CD4-positive, CD25-positive, alpha-beta regulatory T cell (primary cell): Measurements from ENCODE around the gene KIF3A. TPM values are rescaled to one million over a fixed set of nuclear protein-coding genes. Genes with fewer than 3 reads are reported as not detected.

Experiments used
- ATAC-seq, 2 donors: fragments of 150-1000 bp; cut with Tn5 transposase; one replicate each; pipeline ENCODE4 v1.10.0; 2021; ENCODE audit warnings: low read depth in 2 of 2, moderate number of reproducible peaks in 2 of 2, moderate library complexity in 1 of 2
- DNase-seq, 3 donors: peaks; one replicate each; pipeline versions ENCODE4 v3.0.0 to v3.0.0-alpha.2; 2012 to 2022; ENCODE audit warnings: mixed read lengths in 1 of 3
- H3K27ac ChIP-seq: one replicate; pipeline ENCODE4 v1.7.0; 2013; ENCODE audit warnings: mild to moderate bottlenecking, low read length; ENCODE audit not compliant: insufficient read depth, poor library complexity, severe bottlenecking
- H3K27me3 ChIP-seq: one replicate; pipeline ENCODE4 v1.7.0; 2013; ENCODE audit warnings: low read length; ENCODE audit not compliant: control insufficient read depth, insufficient read depth
- H3K36me3 ChIP-seq: one replicate; pipeline ENCODE4 v1.7.0; 2013; ENCODE audit warnings: mild to moderate bottlenecking, low read length, moderate library complexity; ENCODE audit not compliant: control insufficient read depth, insufficient read depth
- H3K4me1 ChIP-seq: 2 replicates; pipeline ENCODE4 v1.7.0; 2013; ENCODE audit warnings: mild to moderate bottlenecking, low read length; ENCODE audit not compliant: insufficient read depth, control insufficient read depth, poor library complexity, severe bottlenecking
- H3K4me3 ChIP-seq: one replicate; pipeline ENCODE4 v1.7.0; 2013; ENCODE audit warnings: low read depth, mild to moderate bottlenecking, low read length, moderate library complexity
- H3K9me3 ChIP-seq, 2 experiments: 1 replicate in 1 of 2; 2 replicates in 1 of 2; pipeline ENCODE4 v1.7.0; 2013; ENCODE audit warnings: low read length in 2 of 2, mild to moderate bottlenecking in 1 of 2, moderate library complexity in 1 of 2; ENCODE audit not compliant: control insufficient read depth in 2 of 2
- H3K27ac Mint-ChIP-seq, 3 donors: one replicate each; pipeline ENCODE4 v1.8.0; 2020 to 2022; ENCODE audit warnings: mild to moderate bottlenecking in 3 of 3, mixed read lengths in 3 of 3, moderate library complexity in 2 of 3
- H3K27me3 Mint-ChIP-seq: one replicate; pipeline ENCODE4 v1.8.0; 2022; ENCODE audit warnings: mild to moderate bottlenecking, mixed read lengths
- H3K36me3 Mint-ChIP-seq: one replicate; pipeline ENCODE4 v1.8.0; 2020; ENCODE audit warnings: mixed read lengths
- H3K4me1 Mint-ChIP-seq, 4 donors: one replicate each; pipeline ENCODE4 v1.8.0; 2020 to 2022; ENCODE audit warnings: mixed read lengths in 4 of 4, mild to moderate bottlenecking in 1 of 4
- H3K4me3 Mint-ChIP-seq, 4 donors: one replicate each; pipeline ENCODE4 v1.8.0; 2020 to 2022; ENCODE audit warnings: mild to moderate bottlenecking in 4 of 4, mixed read lengths in 4 of 4, moderate library complexity in 3 of 4
- H3K9me3 Mint-ChIP-seq, 7 donors: one replicate each; pipeline ENCODE4 v1.8.0; 2020 to 2022; ENCODE audit warnings: mixed read lengths in 7 of 7, mild to moderate bottlenecking in 3 of 7, moderate library complexity in 2 of 7
- polyA plus RNA-seq, 4 donors: library from polyadenylated mRNA; unstranded; fragments of 300-500 nt; fragmentation: Illumina TruSeq; gene quantifications; one replicate each; pipeline ENCODE4 v1.2.3, GENCODE V29; 2021
- total RNA-seq: library from RNA; stranded (reverse); gene quantifications from one replicate; pipeline ENCODE4 v1.2.3, GENCODE V29; 2022

KIF3A gene
- total and polyA plus RNA-seq, 5 donors from 2014 or later, result 9.9 to 13.2 (median 12.5) TPM

DNA sequence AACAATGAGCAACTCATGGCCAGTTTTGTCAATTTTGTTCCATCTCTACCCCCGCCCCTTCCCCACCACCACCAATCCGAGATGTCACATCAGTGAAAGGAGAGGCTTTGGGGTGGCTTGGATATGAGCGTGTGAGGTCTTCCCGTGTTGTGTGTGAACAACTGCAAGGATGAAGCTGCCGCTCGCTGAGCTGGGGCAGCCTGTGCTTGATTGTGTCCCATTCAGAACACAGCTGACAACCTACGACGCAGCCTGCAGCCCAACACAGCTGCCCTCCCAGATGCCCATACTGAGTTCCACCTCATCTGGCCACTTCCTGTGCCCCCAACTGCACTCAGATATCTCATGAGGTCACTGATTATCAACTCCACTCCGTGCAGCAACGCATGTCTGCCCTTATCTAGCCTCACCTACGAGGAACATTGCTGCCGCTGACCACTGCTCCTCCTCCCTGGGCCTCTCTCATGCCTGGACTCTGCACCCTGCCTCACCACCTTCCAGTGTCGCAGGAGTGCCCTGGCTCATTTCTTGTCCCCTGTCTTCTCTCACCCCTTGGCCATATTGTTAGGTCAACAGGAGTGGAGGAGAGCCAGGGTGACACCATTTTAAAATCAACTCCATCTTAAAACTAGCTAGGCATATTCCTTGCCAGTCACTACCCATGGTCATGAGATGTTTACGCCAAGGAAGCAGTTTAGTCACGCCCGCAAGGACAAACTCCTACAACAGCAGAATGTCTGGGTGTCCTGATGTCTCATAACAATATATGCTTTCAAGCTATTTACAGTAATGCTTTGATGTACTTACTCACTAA, 70.8 kb downstream of the KIF3A start:
- Mint-ChIP-seq H3K27ac (no peak overlapping the region), H3K4me1 (peaks cover 0 to 5% (median 1%) of the 10 kb centered on the region in 4 donors), H3K36me3 (peaks cover 3% of the 10 kb centered on the region), H3K27me3 (peaks cover 10% of the 10 kb centered on the region), H3K4me3 (no peak overlapping the region), H3K9me3 (no peaks in the 10 kb centered on the region)
- Histone ChIP-seq H3K27ac (no peak overlapping the region), H3K36me3 (no peaks in the 10 kb centered on the region), H3K4me1 (peaks cover 7% of the 10 kb centered on the region), H3K27me3 (no peaks in the 10 kb centered on the region), H3K9me3 (no peaks in the 10 kb centered on the region), H3K4me3 (no peak overlapping the region)
- ATAC-seq (no peak), DNase-seq (no peak)

DNA sequence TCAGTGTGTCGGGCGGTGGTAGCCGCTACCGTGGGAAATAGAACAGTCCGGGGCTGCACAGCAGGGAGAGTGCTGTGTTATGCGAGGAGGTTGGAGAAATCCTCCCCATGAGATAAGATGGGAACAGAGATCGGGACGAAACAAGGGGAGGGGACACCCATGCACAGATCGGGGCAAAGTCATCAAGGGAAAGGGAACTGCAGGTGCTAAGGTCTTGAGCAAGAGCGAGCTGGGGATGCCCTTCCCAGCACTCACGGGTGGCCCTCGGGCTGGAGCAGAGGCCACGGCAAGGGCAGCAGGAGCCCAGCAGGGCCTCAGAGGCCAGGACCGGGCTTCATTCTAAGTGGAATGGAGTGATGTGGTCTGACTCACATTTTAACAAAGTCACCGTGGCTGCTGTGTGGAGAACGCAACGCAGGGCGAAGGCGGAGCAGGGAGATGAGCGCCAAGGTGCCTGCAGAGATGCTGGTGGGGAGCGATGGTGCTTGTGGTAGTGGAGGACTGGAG, 71.7 kb downstream of the KIF3A start:
- H3K27ac Mint-ChIP-seq, result no peak overlapping the region
- H3K36me3 ChIP-seq, result no peaks in the 10 kb centered on the region
- no peaks in the 10 kb centered on the region for H3K9me3 Mint-ChIP-seq
- no peaks in the 10 kb centered on the region for H3K36me3 Mint-ChIP-seq
- DNase-seq (no peak), ATAC-seq (no peak)
- H3K27me3 Mint-ChIP-seq, result peaks cover 7% of the 10 kb centered on the region
- no peaks in the 10 kb centered on the region for H3K27me3 ChIP-seq
- H3K4me1 Mint-ChIP-seq, result peaks cover 0 to 5% (median 1%) of the 10 kb centered on the region in 4 donors
- H3K4me1 ChIP-seq, result peaks cover 7% of the 10 kb centered on the region
- no peak overlapping the region for H3K4me3 Mint-ChIP-seq
- no peaks in the 10 kb centered on the region for H3K9me3 ChIP-seq
- H3K4me3 ChIP-seq, result no peak overlapping the region
- no peak overlapping the region for H3K27ac ChIP-seq

DNA sequence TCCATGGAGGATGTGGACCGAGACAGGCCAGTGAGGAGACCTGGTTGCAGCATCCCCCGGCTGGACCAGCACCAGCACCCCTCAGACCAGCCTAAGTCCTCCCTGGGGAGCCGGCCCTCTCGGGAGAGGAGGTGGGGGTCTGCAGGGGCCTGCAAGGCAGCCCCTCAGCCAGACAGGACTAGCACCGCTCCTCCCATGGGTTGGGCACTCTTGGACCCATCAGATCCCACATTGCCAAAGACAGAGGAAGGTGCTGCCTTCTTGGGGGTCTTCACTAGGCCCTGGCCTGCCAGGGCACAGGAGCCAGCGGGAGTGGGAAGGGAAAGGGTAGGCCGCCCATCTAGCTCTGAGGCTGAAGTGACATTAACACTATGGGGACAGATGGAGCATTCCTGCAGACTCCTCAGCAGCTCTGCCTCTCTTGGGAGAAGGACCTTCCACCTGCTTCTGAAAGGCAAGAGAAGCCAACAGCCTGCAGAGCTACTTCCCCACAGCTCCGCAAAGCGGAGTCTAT, 72.6 kb downstream of the KIF3A start:
- peaks cover 5% of the 10 kb centered on the region for H3K27me3 Mint-ChIP-seq
- no peak overlapping the region for H3K27ac Mint-ChIP-seq
- no peaks in the 10 kb centered on the region for H3K36me3 ChIP-seq
- H3K36me3 Mint-ChIP-seq, result no peaks in the 10 kb centered on the region
- no peaks in the 10 kb centered on the region for H3K27me3 ChIP-seq
- peaks cover 7% of the 10 kb centered on the region for H3K4me1 ChIP-seq
- no peak for DNase-seq
- no peaks in the 10 kb centered on the region for H3K9me3 ChIP-seq
- H3K9me3 Mint-ChIP-seq, result no peaks in the 10 kb centered on the region
- no peak overlapping the region for H3K4me3 Mint-ChIP-seq
- no peak overlapping the region for H3K4me3 ChIP-seq
- no peak for ATAC-seq
- H3K4me1 Mint-ChIP-seq, result peaks cover 0 to 5% (median 1%) of the 10 kb centered on the region in 4 donors
- H3K27ac ChIP-seq, result no peak overlapping the region

- no peak overlapping the region for H3K27ac ChIP-seq
- Mint-ChIP-seq H3K4me1 (peaks cover 0 to 5% (median 1%) of the 10 kb centered on the region in 4 donors), H3K36me3 (no peaks in the 10 kb centered on the region), H3K4me3 (no peak overlapping the region), H3K27me3 (peaks cover 6% of the 10 kb centered on the region), H3K9me3 (no peaks in the 10 kb centered on the region), H3K27ac (no peak overlapping the region)
- peaks cover 7% of the 10 kb centered on the region for H3K4me1 ChIP-seq
- ATAC-seq, result no peak
- no peaks in the 10 kb centered on the region for H3K9me3 ChIP-seq
- H3K36me3 ChIP-seq, result no peaks in the 10 kb centered on the region
- H3K4me3 ChIP-seq, result no peak overlapping the region
- DNase-seq, result no peak
- no peaks in the 10 kb centered on the region for H3K27me3 ChIP-seq
Measured at GRCh38 chr5:132663771-132664695, 73.3 kb downstream of the KIF3A start.

DNA sequence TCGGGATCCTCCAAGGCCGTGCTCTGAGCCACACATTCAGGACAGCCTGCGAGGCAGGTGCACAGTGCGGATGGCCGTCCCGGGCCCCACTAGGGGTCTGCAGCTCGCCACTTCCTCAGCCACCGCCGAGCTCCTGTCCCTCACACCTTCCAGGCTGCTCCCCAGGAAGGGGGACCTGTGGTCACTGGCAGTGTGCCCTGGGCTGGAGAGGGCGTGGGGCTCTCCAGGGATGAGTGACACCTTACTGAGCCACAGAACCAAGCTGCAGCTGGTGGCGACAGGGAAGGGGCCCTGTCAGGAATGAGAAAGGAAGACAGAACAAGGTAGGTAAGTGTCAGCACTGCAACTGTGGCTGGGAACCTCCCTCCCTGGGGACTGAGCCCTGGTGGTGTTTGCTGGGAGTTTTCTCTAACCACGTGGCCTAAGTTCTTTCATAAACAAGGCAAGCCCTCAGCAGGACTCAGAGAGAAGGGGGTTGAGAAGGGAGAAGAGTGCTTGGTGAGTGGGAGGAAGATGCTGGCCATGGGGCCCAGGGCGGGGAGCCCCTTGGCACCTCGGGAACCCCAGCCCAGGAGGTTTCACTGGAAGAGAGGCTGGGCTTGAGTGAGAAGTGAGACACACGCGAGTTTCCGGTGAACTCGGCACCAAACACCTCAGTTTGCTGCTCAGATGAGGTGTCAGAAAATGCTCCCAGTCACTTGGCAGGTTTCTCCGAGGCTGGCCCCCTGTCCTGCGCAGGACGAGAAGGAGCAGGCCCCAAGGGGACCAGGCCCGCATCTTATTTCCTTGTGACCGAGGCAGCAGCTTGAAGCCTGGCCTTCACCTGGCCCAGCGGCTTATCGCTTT, 74.2 kb downstream of the KIF3A start:
- ATAC-seq (no peak), DNase-seq (no peak)
- Histone ChIP-seq H3K4me3 (no peak overlapping the region), H3K9me3 (no peaks in the 10 kb centered on the region), H3K4me1 (peaks cover 7% of the 10 kb centered on the region), H3K27me3 (no peaks in the 10 kb centered on the region), H3K27ac (no peak overlapping the region), H3K36me3 (no peaks in the 10 kb centered on the region)
- Mint-ChIP-seq H3K27ac (peak overlapping the region in 1 of 3 donors; percentile 41), H3K27me3 (peaks cover 9% of the 10 kb centered on the region), H3K4me1 (peaks cover 0 to 5% (median 1%) of the 10 kb centered on the region in 4 donors), H3K4me3 (no peak overlapping the region), H3K36me3 (no peaks in the 10 kb centered on the region), H3K9me3 (no peaks in the 10 kb centered on the region)

- no peaks in the 10 kb centered on the region for H3K9me3 ChIP-seq
- peak in 1 of 2 donors; percentile 20 for ATAC-seq
- Mint-ChIP-seq H3K27ac (no peak overlapping the region), H3K27me3 (peaks cover 9% of the 10 kb centered on the region), H3K4me3 (no peak overlapping the region), H3K4me1 (peaks cover 0 to 11% (median 2%) of the 10 kb centered on the region in 4 donors), H3K36me3 (no peaks in the 10 kb centered on the region), H3K9me3 (no peaks in the 10 kb centered on the region)
- DNase-seq, result no peak
- H3K36me3 ChIP-seq, result no peaks in the 10 kb centered on the region
- peaks cover 3% of the 10 kb centered on the region for H3K27me3 ChIP-seq
- no peak overlapping the region for H3K4me3 ChIP-seq
- H3K27ac ChIP-seq, result no peak overlapping the region
- H3K4me1 ChIP-seq, result peaks cover 8% of the 10 kb centered on the region
Measured at GRCh38 chr5:132662004-132662401, 75.3 kb downstream of the KIF3A start.
